B cell (primary cell): ENCODE data around the gene SAFB. TPM values are rescaled to one million over a fixed set of nuclear protein-coding genes. Genes with fewer than 3 reads are reported as not detected.

Experiments used
- ATAC-seq: fragments of 200-7000 bp; cut with Tn5 transposase; one replicate; pipeline ENCODE4 v1.10.0; 2021; ENCODE audit warnings: low read depth, mild to moderate bottlenecking, moderate number of reproducible peaks, moderate library complexity
- CTCF ChIA-PET: fragments of 350-600 bp; sonication (Branson Sonifier 250); formaldehyde crosslinking; loops from one replicate; lab custom pipeline; 2021; ENCODE audit warnings: antibody characterized with exemption, inconsistent platforms; lab: Charles Lee
- POLR2A ChIA-PET: fragments of 350-600 bp; sonication (Branson Sonifier 250); formaldehyde crosslinking; loops from one replicate; lab custom pipeline; 2021; ENCODE audit warnings: antibody characterized with exemption; lab: Charles Lee
- DNase-seq: peaks from one replicate; pipeline ENCODE4 v3.0.0; 2013
- H2AFZ ChIP-seq: 2 replicates; pipeline ENCODE4 v1.6.1; 2012; ENCODE audit warnings: mild to moderate bottlenecking, low read depth, low read length; ENCODE audit not compliant: insufficient read depth, poor library complexity, severe bottlenecking
- H3K27ac ChIP-seq, 2 donors: 1 replicate in 1 of 2; 2 replicates in 1 of 2; pipeline ENCODE4 v1.5.1; 2012 to 2013; ENCODE audit warnings: low read length in 2 of 2, mild to moderate bottlenecking in 2 of 2, moderate library complexity in 1 of 2
- H3K27me3 ChIP-seq, 4 experiments: fragments of 200-600 bp in 1 of 4; sonication (generic) in 1 of 4; replicated peaks in 1 of 4; 1 replicate in 2 of 4; 2 replicates in 2 of 4; pipeline versions ENCODE4 v1.6.1 to v1.7.0; 2013 to 2016; ENCODE audit warnings: low read length in 3 of 4, mild to moderate bottlenecking in 2 of 4, mixed read lengths in 1 of 4, moderate library complexity in 1 of 4; ENCODE audit not compliant: insufficient read depth in 4 of 4, control insufficient read depth in 3 of 4; ENCODE audit errors: control extremely low read depth in 1 of 4
- H3K36me3 ChIP-seq, 2 experiments: replicated peaks in 1 of 2; 1 replicate in 1 of 2; 2 replicates in 1 of 2; pipeline versions ENCODE4 v1.6.1 to v1.7.1; 2013; ENCODE audit warnings: low read length in 1 of 2; ENCODE audit not compliant: insufficient read depth in 2 of 2, control insufficient read depth in 1 of 2; ENCODE audit errors: control extremely low read depth in 1 of 2, extremely low read depth in 1 of 2
- H3K4me1 ChIP-seq, 2 donors: fragments of 200-600 bp in 1 of 2; sonication (generic) in 1 of 2; 1 replicate in 1 of 2; 2 replicates in 1 of 2; pipeline versions ENCODE4 v1.5.1 to v1.6.1; 2013 to 2017; ENCODE audit warnings: low read length in 2 of 2; ENCODE audit not compliant: control insufficient read depth in 2 of 2, insufficient read depth in 2 of 2
- H3K4me2 ChIP-seq: replicated peaks from 2 replicates; pipeline ENCODE3; 2012; ENCODE audit warnings: mild to moderate bottlenecking, low read depth, low read length; ENCODE audit not compliant: poor library complexity, severe bottlenecking
- H3K4me3 ChIP-seq, 5 experiments: fragments of 200-600 bp in 1 of 5; sonication (generic) in 1 of 5; 1 replicate in 3 of 5; 2 replicates in 2 of 5; pipeline versions ENCODE4 v1.5.1 to v1.7.0; 2011 to 2016; ENCODE audit warnings: low read length in 4 of 5, mild to moderate bottlenecking in 4 of 5, low read depth in 2 of 5, control low read depth in 1 of 5, moderate library complexity in 1 of 5; ENCODE audit not compliant: insufficient read depth in 1 of 5; ENCODE audit errors: control extremely low read depth in 1 of 5, extremely low read depth in 1 of 5
- H3K79me2 ChIP-seq: fragments of 200-600 bp; sonication (generic); one replicate; pipeline ENCODE4 v1.6.0; 2016; ENCODE audit warnings: low read length; ENCODE audit not compliant: control insufficient read depth, insufficient read depth
- H3K9ac ChIP-seq: fragments of 200-600 bp; sonication (generic); 2 replicates; pipeline ENCODE4 v1.6.1; 2017; ENCODE audit warnings: mild to moderate bottlenecking, low read length, moderate library complexity
- H3K9me3 ChIP-seq, 3 donors: one replicate each; pipeline versions ENCODE4 v1.6.1 to v1.7.1; 2013; ENCODE audit warnings: low read length in 2 of 3; ENCODE audit not compliant: control insufficient read depth in 2 of 3, insufficient read depth in 1 of 3; ENCODE audit errors: control extremely low read depth in 1 of 3
- H4K20me1 ChIP-seq: 2 replicates; pipeline ENCODE4 v1.6.0; 2012; ENCODE audit warnings: mild to moderate bottlenecking, low read length; ENCODE audit not compliant: insufficient read depth, control insufficient read depth, poor library complexity, severe bottlenecking
- H3K27ac Mint-ChIP-seq: one replicate; pipeline ENCODE4 v1.8.0; 2021; ENCODE audit warnings: mixed read lengths
- H3K27me3 Mint-ChIP-seq: one replicate; pipeline ENCODE4 v1.8.0; 2021; ENCODE audit warnings: mixed read lengths
- H3K4me1 Mint-ChIP-seq: one replicate; pipeline ENCODE4 v1.8.0; 2021; ENCODE audit warnings: mixed read lengths
- H3K4me3 Mint-ChIP-seq: one replicate; pipeline ENCODE4 v1.8.0; 2021; ENCODE audit warnings: mixed read lengths
- H3K9me3 Mint-ChIP-seq: one replicate; pipeline ENCODE4 v1.8.0; 2022; ENCODE audit warnings: mixed read lengths; ENCODE audit not compliant: insufficient read depth
- EZH2 ChIP-seq: IDR thresholded peaks from 2 replicates; pipeline ENCODE4 v1.6.1; 2012; ENCODE audit warnings: borderline replicate concordance, low read depth, mild to moderate bottlenecking, moderate library complexity, low read length; ENCODE audit not compliant: insufficient read depth, poor library complexity, severe bottlenecking
- WGBS: methylation state at CpG from one replicate; pipeline ENCODE4 v1.1.5; 2013; ENCODE audit warnings: missing lambda C conversion rate; ENCODE audit not compliant: insufficient coverage; 5-methylcytosine and 5-hydroxymethylcytosine counted together
- intact Hi-C: fragments of 100-400 bp; cut with micrococcal nuclease; formaldehyde crosslinking; loops from one replicate; pipeline ENCODE4 v1.10.0; 2022
- polyA plus RNA-seq: library from polyadenylated mRNA; depleted of rRNA; stranded (reverse); fragments of >200 nt; gene quantifications from 2 replicates; pipeline ENCODE4 v1.2.3, GENCODE V29; 2012
- total RNA-seq, 2 donors: library from RNA; stranded (reverse); fragments of 120-200 nt in 1 of 2; gene quantifications; 1 replicate in 1 of 2; 2 replicates in 1 of 2; pipeline versions ENCODE4 v1.2.3 to v1.2.4, GENCODE V29; 2013 to 2022
- TF ChIP-seq, protein P1 (sequence below): fragments of 200-600 bp; IDR thresholded peaks from one replicate; pipeline ENCODE4 v1.8.0; 2022; ENCODE audit warnings: antibody characterized with exemption, mild to moderate bottlenecking

SAFB gene
- total and polyA plus RNA-seq, 2 donors (not counting 1 experiment from before 2014, with no cell fraction given) = 91.0 to 221 TPM

DNA sequence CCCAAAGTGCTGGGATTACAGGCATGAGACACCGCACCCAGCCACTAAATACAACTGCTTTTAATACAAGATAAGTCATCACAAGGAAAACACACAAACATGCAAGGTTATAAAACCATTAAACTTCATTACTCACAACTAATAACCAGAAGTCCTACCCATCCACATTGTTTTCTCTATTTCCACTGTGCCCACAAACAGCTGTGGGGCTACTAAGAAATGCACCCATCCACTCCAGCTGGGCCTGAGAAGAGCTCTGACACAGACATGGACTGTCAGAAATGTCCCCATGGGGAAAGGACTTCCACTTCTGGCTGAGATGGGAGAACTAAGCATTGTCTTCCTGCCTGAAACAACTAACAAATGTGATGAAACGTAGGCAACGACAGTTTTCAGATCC lies 17.5 kb upstream of the SAFB start:
- H3K27me3 Mint-ChIP-seq = no peaks in the 10 kb centered on the region
- H3K4me2 ChIP-seq = no peak overlapping the region
- 100% methylated on average over 3 of the region's 3 CpGs for WGBS
- H3K4me3 Mint-ChIP-seq = no peak overlapping the region
- POLR2A ChIA-PET = no interaction called here
- intact Hi-C loops = no loop called here
- H3K4me1 Mint-ChIP-seq = peaks cover 2% of the 10 kb centered on the region
- H3K9me3 ChIP-seq = no peaks in the 10 kb centered on the region
- H3K27me3 ChIP-seq = no peaks in the 10 kb centered on the region
- H3K4me3 ChIP-seq = no peak overlapping the region
- no peak overlapping the region for H3K27ac Mint-ChIP-seq
- H3K36me3 ChIP-seq = peaks cover 3 to 87% of the 10 kb centered on the region in 2 experiments
- TF ChIP-seq EZH2 = no peak
- TF ChIP-seq, protein P1, sequence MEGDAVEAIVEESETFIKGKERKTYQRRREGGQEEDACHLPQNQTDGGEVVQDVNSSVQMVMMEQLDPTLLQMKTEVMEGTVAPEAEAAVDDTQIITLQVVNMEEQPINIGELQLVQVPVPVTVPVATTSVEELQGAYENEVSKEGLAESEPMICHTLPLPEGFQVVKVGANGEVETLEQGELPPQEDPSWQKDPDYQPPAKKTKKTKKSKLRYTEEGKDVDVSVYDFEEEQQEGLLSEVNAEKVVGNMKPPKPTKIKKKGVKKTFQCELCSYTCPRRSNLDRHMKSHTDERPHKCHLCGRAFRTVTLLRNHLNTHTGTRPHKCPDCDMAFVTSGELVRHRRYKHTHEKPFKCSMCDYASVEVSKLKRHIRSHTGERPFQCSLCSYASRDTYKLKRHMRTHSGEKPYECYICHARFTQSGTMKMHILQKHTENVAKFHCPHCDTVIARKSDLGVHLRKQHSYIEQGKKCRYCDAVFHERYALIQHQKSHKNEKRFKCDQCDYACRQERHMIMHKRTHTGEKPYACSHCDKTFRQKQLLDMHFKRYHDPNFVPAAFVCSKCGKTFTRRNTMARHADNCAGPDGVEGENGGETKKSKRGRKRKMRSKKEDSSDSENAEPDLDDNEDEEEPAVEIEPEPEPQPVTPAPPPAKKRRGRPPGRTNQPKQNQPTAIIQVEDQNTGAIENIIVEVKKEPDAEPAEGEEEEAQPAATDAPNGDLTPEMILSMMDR = no peak
- H4K20me1 ChIP-seq = peaks cover 75% of the 10 kb centered on the region
- H3K9me3 Mint-ChIP-seq = no peaks in the 10 kb centered on the region
- CTCF ChIA-PET = no interaction called here
- H3K27ac ChIP-seq = no peak overlapping the region
- H2AFZ ChIP-seq = no peak overlapping the region
- no peak overlapping the region for H3K9ac ChIP-seq
- ATAC-seq (no peak), DNase-seq (no peak)
- peaks cover 75% of the 10 kb centered on the region for H3K79me2 ChIP-seq
- no peaks in the 10 kb centered on the region for H3K4me1 ChIP-seq

DNA sequence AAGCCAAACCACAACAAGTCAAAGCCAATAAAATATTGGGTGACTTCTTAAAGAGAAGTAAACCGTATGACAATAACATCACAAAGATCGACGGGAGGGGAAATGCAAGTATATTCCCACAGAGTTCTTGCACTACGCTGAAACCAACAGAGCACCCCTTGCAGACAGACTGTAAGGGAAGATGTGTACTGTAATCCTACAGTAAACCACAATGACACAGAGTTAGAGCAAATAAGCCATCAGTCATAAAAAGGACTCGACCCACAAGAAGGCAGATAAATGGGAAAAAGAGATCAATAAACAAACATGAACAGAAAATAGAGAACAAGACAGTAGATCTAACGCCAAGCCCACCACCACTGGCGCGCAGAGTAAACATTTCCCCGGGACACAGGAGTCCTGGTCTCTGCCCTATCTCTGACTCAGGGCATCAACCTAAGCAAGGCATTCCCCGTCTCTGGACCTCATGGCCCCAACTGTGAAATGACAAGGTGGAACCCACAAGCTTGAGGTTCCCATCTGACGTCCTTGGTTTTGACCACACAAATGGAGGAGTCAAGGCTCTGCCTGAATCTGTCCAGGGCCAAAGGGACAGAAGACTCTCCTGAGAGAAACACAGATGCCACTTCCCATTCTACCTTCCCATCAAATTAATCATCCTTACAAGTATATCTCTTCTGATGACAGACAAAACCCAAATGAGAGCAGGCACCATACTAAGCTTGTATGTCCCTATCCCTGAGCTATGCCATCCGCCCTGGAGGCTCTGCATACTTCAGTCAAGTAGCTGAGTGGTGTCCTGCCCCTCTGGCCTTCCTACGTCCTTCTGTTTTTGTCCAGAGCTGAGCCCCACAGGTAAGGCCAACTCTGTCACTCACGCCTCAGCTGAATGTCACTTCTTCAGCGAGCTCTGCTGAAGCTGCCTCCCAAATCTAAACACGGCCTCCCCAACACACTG lies 15.3 kb upstream of the SAFB start:
- H3K4me3 ChIP-seq = no peak overlapping the region
- WGBS = 92% methylated on average over 9 of the region's 16 CpGs
- DNase-seq = no peak
- Mint-ChIP-seq H3K4me1 (peaks cover 2% of the 10 kb centered on the region), H3K27me3 (no peaks in the 10 kb centered on the region), H3K9me3 (no peaks in the 10 kb centered on the region), H3K27ac (no peak overlapping the region), H3K4me3 (no peak overlapping the region)
- intact Hi-C loops = no loop called here
- ChIA-PET POLR2A (no interaction called here), CTCF (interaction anchor here (0.7 kb wide), 1 partner anchor 15 kb away, joined by 3 read pairs; no protein-coding TSS in a partner anchor)
- H3K4me1 ChIP-seq = no peaks in the 10 kb centered on the region
- no peak overlapping the region for H3K9ac ChIP-seq
- H2AFZ ChIP-seq = no peak overlapping the region
- peaks cover 65% of the 10 kb centered on the region for H3K79me2 ChIP-seq
- H3K27me3 ChIP-seq = no peaks in the 10 kb centered on the region
- H4K20me1 ChIP-seq = peaks cover 56% of the 10 kb centered on the region
- H3K27ac ChIP-seq = no peak overlapping the region
- TF ChIP-seq, protein P1 = no peak
- TF ChIP-seq EZH2 = no peak
- H3K9me3 ChIP-seq = no peaks in the 10 kb centered on the region
- H3K4me2 ChIP-seq = no peak overlapping the region
- ATAC-seq = no peak
- H3K36me3 ChIP-seq = peaks cover 1 to 86% of the 10 kb centered on the region in 2 experiments
